GM21825 (cell line): ENCODE measurements around the gene CELF6.
A peak's percentile ranks its signal among the peaks of the same experiment; 100 is the strongest.

ENCODE experiments used
- ATAC-seq: cut with Tn5 transposase; IDR thresholded peaks from one replicate; pipeline ENCODE4 v1.9.1; 2021; ENCODE audit warnings: mild to moderate bottlenecking, moderate library complexity; ENCODE audit not compliant: unreplicated experiment

CELF6 gene

GRCh38 chr15:72319985-72320671 is at the start of gene CELF6:
Gene CELF6, minus strand, starts transcription at chr15:72320157. Its CDS starts 283 bp downstream, at chr15:72319874.
- no peak for ATAC-seq

- no peak for ATAC-seq
Observed at GRCh38 chr15:72368899-72369298, 48.9 kb upstream of the CELF6 start.

- ATAC-seq, result no peak
Observed at GRCh38 chr15:72368325-72368724, 48.4 kb upstream of the CELF6 start.

- ATAC-seq, result peak; percentile 88
Observed at GRCh38 chr15:72365844-72366243, 45.9 kb upstream of the CELF6 start.

GRCh38 chr15:72361176-72361575 is 41.2 kb upstream of the CELF6 start:
- no peak for ATAC-seq

GRCh38 chr15:72358650-72359171 is 38.8 kb upstream of the CELF6 start:
- no peak for ATAC-seq

- ATAC-seq, result no peak
Observed at GRCh38 chr15:72358121-72358520, 38.2 kb upstream of the CELF6 start.

- ATAC-seq, result no peak
Observed at GRCh38 chr15:72354496-72354895, 34.5 kb upstream of the CELF6 start.

GRCh38 chr15:72353266-72353665 is 33.3 kb upstream of the CELF6 start:
- ATAC-seq, result no peak

- no peak for ATAC-seq
Observed at GRCh38 chr15:72345806-72346205, 25.8 kb upstream of the CELF6 start.

GRCh38 chr15:72345280-72345679 is 25.3 kb upstream of the CELF6 start:
- no peak for ATAC-seq

- ATAC-seq, result no peak
Observed at GRCh38 chr15:72344602-72345001, 24.6 kb upstream of the CELF6 start.

- no peak for ATAC-seq
Observed at GRCh38 chr15:72342385-72342784, 22.4 kb upstream of the CELF6 start.

- ATAC-seq, result no peak
Observed at GRCh38 chr15:72341361-72341760, 21.4 kb upstream of the CELF6 start.

- ATAC-seq, result no peak
Observed at GRCh38 chr15:72340366-72340765, 20.4 kb upstream of the CELF6 start.

- no peak for ATAC-seq
Observed at GRCh38 chr15:72339777-72340177, 19.8 kb upstream of the CELF6 start.

- ATAC-seq, result no peak
Observed at GRCh38 chr15:72338617-72339321, 18.8 kb upstream of the CELF6 start.

GRCh38 chr15:72338148-72338547 is 18.2 kb upstream of the CELF6 start:
- no peak for ATAC-seq

- ATAC-seq, result no peak
Observed at GRCh38 chr15:72334842-72335241, 14.9 kb upstream of the CELF6 start.

GRCh38 chr15:72331021-72331420 is 11.1 kb upstream of the CELF6 start:
- no peak for ATAC-seq

- no peak for ATAC-seq
Observed at GRCh38 chr15:72323752-72324151, 3.8 kb upstream of the CELF6 start.

GRCh38 chr15:72319360-72319984 is 485 bp downstream of the CELF6 start:
- no peak for ATAC-seq
